Uterus (tissue), 4 donors: ENCODE data around the gene DLK1. TPM values are rescaled to one million over a fixed set of nuclear protein-coding genes. Genes with fewer than 3 reads are reported as not detected.

Experiments
- DNase-seq, 2 donors: peaks; one replicate each; pipeline ENCODE4 v3.0.0-alpha.2; 2019 to 2020
- H3K27ac ChIP-seq, 2 donors: fragments of 200-600 bp; sonication (generic); 1 replicate in 1 of 2; 2 replicates in 1 of 2; pipeline ENCODE4 v1.5.1; 2016 to 2018
- H3K27me3 ChIP-seq, 2 donors: fragments of 200-600 bp; sonication (generic); one replicate each; pipeline ENCODE4 v1.5.1; 2018 to 2019; ENCODE audit warnings: control low read depth in 1 of 2
- H3K36me3 ChIP-seq, 2 donors: fragments of 200-600 bp; sonication (generic); one replicate each; pipeline ENCODE4 v1.5.1; 2019; ENCODE audit warnings: control low read depth in 1 of 2
- H3K4me1 ChIP-seq, 2 donors: fragments of 200-600 bp; sonication (generic); one replicate each; pipeline ENCODE4 v1.5.1; 2018 to 2019; ENCODE audit warnings: control low read depth in 1 of 2
- H3K4me3 ChIP-seq, 2 donors: fragments of 200-600 bp; sonication (generic); 1 replicate in 1 of 2; 2 replicates in 1 of 2; pipeline ENCODE4 v1.5.1; 2018 to 2019; ENCODE audit warnings: mild to moderate bottlenecking in 1 of 2
- H3K9me3 ChIP-seq, 2 donors: fragments of 200-600 bp; sonication (generic); one replicate each; pipeline ENCODE4 v1.5.1; 2019; ENCODE audit warnings: control low read depth in 1 of 2
- POLR2A ChIP-seq, 2 donors: fragments of 450-650 bp; IDR thresholded peaks; one replicate each; pipeline ENCODE4 v1.6.1; 2016; ENCODE audit warnings: antibody characterized with exemption in 2 of 2, mild to moderate bottlenecking in 1 of 2, moderate library complexity in 1 of 2
- intact Hi-C: fragments of 100-400 bp; cut with DNase I; formaldehyde crosslinking; loops from one replicate; pipeline ENCODE4 v1.15.1; 2023; ENCODE audit warnings: low total_unique reads
- total RNA-seq, 4 donors: library from RNA; depleted of rRNA in 3 of 4; stranded (reverse); fragments of >200 nt in 3 of 4; gene quantifications; one replicate each; pipeline versions ENCODE4 v1.1.0 to v1.2.4, GENCODE V29; 2014 to 2023
- TF ChIP-seq, protein P1 (sequence below), 4 experiments: fragments of 200-600 bp in 2 of 4; fragments of 450-650 bp in 2 of 4; sonication (generic) in 2 of 4; IDR thresholded peaks; one replicate each; pipeline ENCODE4 v1.5.1; 2016 to 2019; ENCODE audit warnings: antibody characterized with exemption in 4 of 4, mild to moderate bottlenecking in 2 of 4, moderate library complexity in 1 of 4
- donor health status: DM: yes; HTN: yes; CAD: no.

Gene DLK1
- total RNA-seq, 4 donors from 2014 or later, result 2.2 to 41.1 TPM; not detected in 2

DNA sequence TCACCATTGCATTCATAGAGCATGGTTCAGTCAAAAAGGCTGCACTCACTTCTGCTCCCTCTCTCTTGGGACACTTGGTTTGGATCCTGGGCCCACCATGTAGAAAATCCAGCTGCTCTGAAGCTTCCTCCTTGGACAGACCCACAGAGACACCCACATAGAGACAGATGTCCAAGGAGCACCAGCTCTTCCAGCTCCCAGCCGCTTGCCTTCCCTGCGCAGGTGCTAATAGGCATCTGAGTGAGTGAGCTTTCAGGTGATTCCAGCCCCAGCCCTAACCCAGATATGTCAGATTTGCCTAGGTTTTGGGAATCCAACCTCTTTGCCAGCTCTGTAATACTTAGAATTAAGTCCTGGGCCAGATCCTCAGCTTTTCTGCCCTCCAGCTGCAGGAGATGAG is 38.6 kb downstream of the DLK1 start:
- no peak overlapping the region for H3K27ac ChIP-seq
- H3K27me3 ChIP-seq, result no peaks in the 10 kb centered on the region
- H3K36me3 ChIP-seq, result no peaks in the 10 kb centered on the region
- H3K4me1 ChIP-seq, result no peaks in the 10 kb centered on the region
- intact Hi-C loops, result no loop called here
- TF ChIP-seq POLR2A (IDR thresholded peaks at IDR 0.05), result no peak
- TF ChIP-seq, protein P1, sequence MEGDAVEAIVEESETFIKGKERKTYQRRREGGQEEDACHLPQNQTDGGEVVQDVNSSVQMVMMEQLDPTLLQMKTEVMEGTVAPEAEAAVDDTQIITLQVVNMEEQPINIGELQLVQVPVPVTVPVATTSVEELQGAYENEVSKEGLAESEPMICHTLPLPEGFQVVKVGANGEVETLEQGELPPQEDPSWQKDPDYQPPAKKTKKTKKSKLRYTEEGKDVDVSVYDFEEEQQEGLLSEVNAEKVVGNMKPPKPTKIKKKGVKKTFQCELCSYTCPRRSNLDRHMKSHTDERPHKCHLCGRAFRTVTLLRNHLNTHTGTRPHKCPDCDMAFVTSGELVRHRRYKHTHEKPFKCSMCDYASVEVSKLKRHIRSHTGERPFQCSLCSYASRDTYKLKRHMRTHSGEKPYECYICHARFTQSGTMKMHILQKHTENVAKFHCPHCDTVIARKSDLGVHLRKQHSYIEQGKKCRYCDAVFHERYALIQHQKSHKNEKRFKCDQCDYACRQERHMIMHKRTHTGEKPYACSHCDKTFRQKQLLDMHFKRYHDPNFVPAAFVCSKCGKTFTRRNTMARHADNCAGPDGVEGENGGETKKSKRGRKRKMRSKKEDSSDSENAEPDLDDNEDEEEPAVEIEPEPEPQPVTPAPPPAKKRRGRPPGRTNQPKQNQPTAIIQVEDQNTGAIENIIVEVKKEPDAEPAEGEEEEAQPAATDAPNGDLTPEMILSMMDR (IDR thresholded peaks at IDR 0.05), result no peak
- DNase-seq, result no peak
- no peaks in the 10 kb centered on the region for H3K9me3 ChIP-seq
- H3K4me3 ChIP-seq, result no peak overlapping the region

DNA sequence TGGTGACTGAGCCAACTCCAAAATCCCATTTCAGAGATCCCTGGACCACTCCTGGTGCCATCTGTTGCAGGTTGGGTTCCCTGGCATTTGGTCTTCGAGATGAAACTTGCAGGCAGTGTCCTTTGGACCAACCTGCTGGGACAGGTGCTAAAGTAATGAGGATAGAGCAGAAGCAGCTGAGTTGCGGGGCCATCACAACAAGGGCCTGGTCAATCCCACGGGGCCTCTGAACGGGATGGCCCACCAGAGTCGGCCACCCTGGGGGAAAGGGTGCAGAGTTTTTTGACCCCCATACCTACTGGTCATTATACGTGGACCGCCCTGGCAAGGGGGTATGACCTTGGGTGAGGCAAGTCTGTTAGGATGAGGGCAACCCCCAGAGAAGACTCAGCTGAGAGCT is 39.3 kb downstream of the DLK1 start:
- no peaks in the 10 kb centered on the region for H3K27me3 ChIP-seq
- no peak overlapping the region for H3K4me3 ChIP-seq
- H3K27ac ChIP-seq, result no peak overlapping the region
- DNase-seq, result no peak
- intact Hi-C loops, result no loop called here
- H3K36me3 ChIP-seq, result no peaks in the 10 kb centered on the region
- no peaks in the 10 kb centered on the region for H3K9me3 ChIP-seq
- TF ChIP-seq POLR2A (IDR thresholded peaks at IDR 0.05), result no peak
- TF ChIP-seq, protein P1 (IDR thresholded peaks at IDR 0.05), result no peak
- no peaks in the 10 kb centered on the region for H3K4me1 ChIP-seq

DNA sequence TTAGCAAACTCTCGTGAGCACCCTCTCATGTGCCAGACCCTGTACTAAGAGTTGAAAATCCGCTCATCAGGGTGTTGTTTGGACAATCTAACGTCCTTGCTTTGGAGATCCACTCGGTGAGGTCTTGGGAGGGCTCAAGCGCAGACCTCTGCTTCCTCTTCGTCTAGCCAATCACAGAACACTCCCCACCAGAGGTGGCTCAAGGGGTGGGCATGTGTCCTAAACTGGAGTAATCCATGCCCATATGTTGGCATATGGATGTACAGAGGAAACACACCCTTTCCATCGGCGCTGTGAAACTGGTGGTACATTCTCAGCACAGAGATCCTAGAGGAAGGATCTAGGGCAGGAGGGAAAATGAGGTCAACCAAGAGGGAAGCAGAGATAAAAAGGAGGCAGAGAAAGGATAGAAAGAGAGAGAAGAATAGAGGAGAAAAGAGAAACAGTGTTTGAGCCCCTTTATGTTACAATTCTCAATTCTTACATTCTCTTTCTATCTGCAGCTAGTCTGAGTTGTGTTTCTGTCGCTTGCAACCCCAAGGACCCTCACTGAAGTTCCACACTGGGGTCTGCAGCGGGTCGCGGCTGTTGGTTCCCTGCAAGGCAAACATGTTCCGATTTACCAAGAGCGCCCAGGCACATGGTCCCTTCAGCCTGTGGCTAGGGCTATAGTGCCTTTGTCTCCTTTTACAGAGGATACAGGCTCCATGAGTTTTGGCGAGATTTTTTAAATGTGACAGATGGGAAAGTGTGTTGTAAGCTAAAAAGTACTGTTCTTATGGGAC is 40.5 kb downstream of the DLK1 start:
- Histone ChIP-seq H3K27ac (no peak overlapping the region), H3K4me1 (no peaks in the 10 kb centered on the region), H3K27me3 (no peaks in the 10 kb centered on the region), H3K36me3 (no peaks in the 10 kb centered on the region), H3K4me3 (no peak overlapping the region), H3K9me3 (no peaks in the 10 kb centered on the region)
- intact Hi-C loops, result no loop called here
- no peak for DNase-seq
- TF ChIP-seq POLR2A (IDR thresholded peaks at IDR 0.05), result no peak
- TF ChIP-seq, protein P1 (IDR thresholded peaks at IDR 0.05), result no peak

DNA sequence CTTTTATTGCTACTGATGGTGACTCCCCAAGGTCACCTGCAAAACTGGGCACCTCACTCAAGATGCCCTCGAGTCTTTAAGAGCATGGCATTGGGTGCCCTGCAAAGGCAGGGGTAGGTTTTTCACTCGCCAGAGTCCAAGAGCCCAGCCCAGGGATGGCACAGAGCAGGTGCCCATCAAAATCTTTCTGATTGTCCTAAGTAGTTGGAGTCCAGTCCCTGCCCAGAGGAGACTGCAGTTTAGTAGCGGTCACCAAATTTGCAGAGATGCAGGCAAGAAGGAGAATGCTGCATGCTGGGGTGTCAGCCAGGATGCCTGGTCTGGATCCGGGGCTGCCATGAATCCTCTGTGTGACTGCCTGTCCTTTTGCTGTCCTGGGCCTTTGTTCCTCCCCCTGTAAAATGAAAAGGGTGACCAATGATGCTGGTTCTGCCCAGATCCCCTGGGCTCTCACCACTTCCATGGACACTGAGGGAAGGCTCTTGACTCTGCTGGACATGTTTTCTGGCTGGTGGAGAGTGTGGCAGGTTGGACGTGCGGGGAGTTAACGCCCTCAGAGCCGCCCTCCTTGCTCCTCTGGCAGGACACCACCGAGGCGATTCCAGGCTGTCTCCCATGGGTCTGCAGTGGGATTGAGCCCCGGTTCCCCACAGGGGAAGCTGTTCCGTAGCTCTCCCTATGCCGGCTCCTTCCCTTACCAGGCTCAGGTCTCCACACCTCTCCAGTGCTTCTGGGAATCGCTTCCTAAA is 41.3 kb downstream of the DLK1 start:
- Histone ChIP-seq H3K36me3 (no peaks in the 10 kb centered on the region), H3K4me1 (no peaks in the 10 kb centered on the region), H3K4me3 (no peak overlapping the region), H3K27ac (no peak overlapping the region), H3K9me3 (no peaks in the 10 kb centered on the region), H3K27me3 (no peaks in the 10 kb centered on the region)
- no peak for DNase-seq
- TF ChIP-seq, protein P1 (IDR thresholded peaks at IDR 0.05), result no peak
- no peak for TF ChIP-seq POLR2A (IDR thresholded peaks at IDR 0.05)
- intact Hi-C loops, result no loop called here
